ENCODE data around the gene MAP2K4. TPM values are rescaled to one million over a fixed set of nuclear protein-coding genes. Genes with fewer than 3 reads are reported as not detected.

The MAP2K4 gene
- total and polyA plus RNA-seq, 2 donors (not counting 1 experiment from before 2014, with no cell fraction given): 23.5 to 25.4 TPM

GRCh38 chr17:12136243-12136642 is 115.6 kb downstream of the MAP2K4 start:
- no peaks in the 10 kb centered on the region for H3K36me3 ChIP-seq (ENCODE audit: control insufficient read depth, insufficient read depth, low read length)
- DNase-seq (ENCODE audit: low read depth in 2 of 2): peak in 1 of 2 donors; percentile 7
- no peak overlapping the region for H2AFZ ChIP-seq (ENCODE audit: low read length)
- no peak overlapping the region for H3K4me2 ChIP-seq (ENCODE audit: extremely low read depth, insufficient read depth, low read length)
- no peaks in the 10 kb centered on the region for H3K4me1 ChIP-seq (ENCODE audit: control insufficient read depth, extremely low read depth, insufficient read depth, low read length)
- no peak overlapping the region for H3K9ac ChIP-seq (ENCODE audit: insufficient read depth, low read length)
- H3K4me3 ChIP-seq (replicated peaks in 1 of 4; ENCODE audit: control extremely low read depth in 1 of 4, insufficient read depth in 1 of 4, low read depth in 3 of 4, low read length in 4 of 4): no peak overlapping the region
- no peak for TF ChIP-seq EZH2 (IDR thresholded peaks at IDR 0.05; ENCODE audit: low read length, missing control alignments)
- no peaks in the 10 kb centered on the region for H3K79me2 ChIP-seq (ENCODE audit: control insufficient read depth, insufficient read depth, low read length)
- no peak overlapping the region for H3K27ac ChIP-seq (ENCODE audit: insufficient read depth, low read length)
- H3K9me3 ChIP-seq (ENCODE audit: control insufficient read depth, insufficient read depth, low read depth, low read length): no peaks in the 10 kb centered on the region
- no peaks in the 10 kb centered on the region for H3K27me3 ChIP-seq (ENCODE audit: control insufficient read depth, insufficient read depth, low read length)
- H4K20me1 ChIP-seq (ENCODE audit: control insufficient read depth, extremely low read depth, insufficient read depth, low read length): no peaks in the 10 kb centered on the region

GRCh38 chr17:12136646-12137045 is 116.0 kb downstream of the MAP2K4 start:
- Histone ChIP-seq H2AFZ (ENCODE audit: low read length) (no peak overlapping the region), H3K4me3 (replicated peaks in 1 of 4; ENCODE audit: control extremely low read depth in 1 of 4, insufficient read depth in 1 of 4, low read depth in 3 of 4, low read length in 4 of 4) (no peak overlapping the region), H3K4me1 (ENCODE audit: control insufficient read depth, extremely low read depth, insufficient read depth, low read length) (no peaks in the 10 kb centered on the region), H3K36me3 (ENCODE audit: control insufficient read depth, insufficient read depth, low read length) (no peaks in the 10 kb centered on the region), H4K20me1 (ENCODE audit: control insufficient read depth, extremely low read depth, insufficient read depth, low read length) (no peaks in the 10 kb centered on the region), H3K9me3 (ENCODE audit: control insufficient read depth, insufficient read depth, low read depth, low read length) (no peaks in the 10 kb centered on the region), H3K27me3 (ENCODE audit: control insufficient read depth, insufficient read depth, low read length) (no peaks in the 10 kb centered on the region), H3K27ac (ENCODE audit: insufficient read depth, low read length) (no peak overlapping the region), H3K4me2 (ENCODE audit: extremely low read depth, insufficient read depth, low read length) (no peak overlapping the region), H3K79me2 (ENCODE audit: control insufficient read depth, insufficient read depth, low read length) (no peaks in the 10 kb centered on the region), H3K9ac (ENCODE audit: insufficient read depth, low read length) (no peak overlapping the region)
- TF ChIP-seq CTCF (conservative IDR thresholded peaks at IDR 0.05 in 1 of 2, IDR thresholded peaks at IDR 0.05 in 1 of 2; ENCODE audit: low read depth in 1 of 2, low read length in 2 of 2): no peak
- TF ChIP-seq EZH2 (IDR thresholded peaks at IDR 0.05; ENCODE audit: low read length, missing control alignments): no peak
- DNase-seq (ENCODE audit: low read depth in 2 of 2): peak in 1 of 2 donors; percentile 78

GRCh38 chr17:12137859-12138258 is 117.2 kb downstream of the MAP2K4 start:
- Histone ChIP-seq H3K27ac (ENCODE audit: insufficient read depth, low read length) (no peak overlapping the region), H3K9ac (ENCODE audit: insufficient read depth, low read length) (no peak overlapping the region), H3K4me1 (ENCODE audit: control insufficient read depth, extremely low read depth, insufficient read depth, low read length) (no peaks in the 10 kb centered on the region), H3K4me2 (ENCODE audit: extremely low read depth, insufficient read depth, low read length) (no peak overlapping the region), H3K79me2 (ENCODE audit: control insufficient read depth, insufficient read depth, low read length) (no peaks in the 10 kb centered on the region), H4K20me1 (ENCODE audit: control insufficient read depth, extremely low read depth, insufficient read depth, low read length) (no peaks in the 10 kb centered on the region), H2AFZ (ENCODE audit: low read length) (no peak overlapping the region), H3K9me3 (ENCODE audit: control insufficient read depth, insufficient read depth, low read depth, low read length) (no peaks in the 10 kb centered on the region), H3K4me3 (replicated peaks in 1 of 4; ENCODE audit: control extremely low read depth in 1 of 4, insufficient read depth in 1 of 4, low read depth in 3 of 4, low read length in 4 of 4) (no peak overlapping the region), H3K36me3 (ENCODE audit: control insufficient read depth, insufficient read depth, low read length) (no peaks in the 10 kb centered on the region), H3K27me3 (ENCODE audit: control insufficient read depth, insufficient read depth, low read length) (no peaks in the 10 kb centered on the region)
- no peak for DNase-seq (ENCODE audit: low read depth in 2 of 2)
- TF ChIP-seq EZH2 (IDR thresholded peaks at IDR 0.05; ENCODE audit: low read length, missing control alignments) (no peak), CTCF (conservative IDR thresholded peaks at IDR 0.05 in 1 of 2, IDR thresholded peaks at IDR 0.05 in 1 of 2; ENCODE audit: low read depth in 1 of 2, low read length in 2 of 2) (no peak)

All from fibroblast of lung (primary cell).